ENCODE data around the gene PTGS2. TPM values are rescaled to one million over a fixed set of nuclear protein-coding genes. Genes with fewer than 3 reads are reported as not detected.
A peak's percentile ranks its signal among the peaks of the same experiment; 100 is the strongest.
"Not testable (repeated sequence)": the region's sequence is repeated elsewhere in the genome, so short reads cannot be mapped to it uniquely, and the experiment has no call there.

The PTGS2 gene
- total and polyA plus RNA-seq, 12 donors = 0.23 to 7.1 (median 1.2) TPM

DNA sequence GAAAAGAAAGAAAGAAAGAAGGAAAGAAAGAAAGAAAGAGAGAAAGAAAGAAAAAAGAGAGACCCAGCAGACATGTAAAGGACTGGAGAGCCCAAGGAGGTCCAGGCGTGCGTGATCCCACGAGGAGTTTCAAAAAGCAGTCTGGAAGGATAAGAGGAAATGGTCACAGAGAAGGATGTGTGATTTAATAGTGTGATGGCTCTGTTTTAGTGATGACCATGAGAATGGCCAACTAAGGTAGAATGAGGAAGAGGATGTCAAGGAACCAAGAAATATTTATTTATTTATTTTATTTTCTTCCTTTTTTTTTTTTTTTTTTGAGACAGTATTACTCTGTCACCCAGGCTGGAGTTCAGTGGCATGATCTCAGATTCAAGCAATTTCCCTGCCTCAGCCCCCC, 25.5 kb downstream of the PTGS2 start:
- peak overlapping the region in 1 of 10 donors; percentile 65 for H3K27ac ChIP-seq
- no peaks in the 10 kb centered on the region for H3K9me3 ChIP-seq
- intact Hi-C loops (cut with DNase I) = no loop called here
- H3K4me3 ChIP-seq = no peak overlapping the region
- DNase-seq (no peak), ATAC-seq (no peak)
- 90 to 96% methylated on average over 3 of the region's 3 CpGs for WGBS, 2 donors
- H3K36me3 ChIP-seq = no peaks in the 10 kb centered on the region
- H3K4me1 ChIP-seq = peaks cover 0 to 17% (median 0%) of the 10 kb centered on the region in 9 donors
- no peak for TF ChIP-seq CTCF (IDR thresholded peaks at IDR 0.05)
- H3K27me3 ChIP-seq = no peaks in the 10 kb centered on the region

GRCh38 chr1:186653312-186653711, 26.9 kb downstream of the PTGS2 start:
- no peaks in the 10 kb centered on the region for H3K9me3 ChIP-seq
- no peak for TF ChIP-seq CTCF (IDR thresholded peaks at IDR 0.05)
- no peaks in the 10 kb centered on the region for H3K36me3 ChIP-seq
- intact Hi-C loops (cut with DNase I) = no loop called here
- DNase-seq = no peak
- H3K27me3 ChIP-seq = no peaks in the 10 kb centered on the region
- 73 to 80% methylated on average over 2 of the region's 2 CpGs for WGBS, 2 donors
- H3K27ac ChIP-seq = peak overlapping the region in 1 of 10 donors; percentile 59
- H3K4me1 ChIP-seq = peaks cover 0 to 12% (median 0%) of the 10 kb centered on the region in 9 donors
- ATAC-seq = peak in 1 of 8 donors; percentile 29
- no peak overlapping the region for H3K4me3 ChIP-seq

DNA sequence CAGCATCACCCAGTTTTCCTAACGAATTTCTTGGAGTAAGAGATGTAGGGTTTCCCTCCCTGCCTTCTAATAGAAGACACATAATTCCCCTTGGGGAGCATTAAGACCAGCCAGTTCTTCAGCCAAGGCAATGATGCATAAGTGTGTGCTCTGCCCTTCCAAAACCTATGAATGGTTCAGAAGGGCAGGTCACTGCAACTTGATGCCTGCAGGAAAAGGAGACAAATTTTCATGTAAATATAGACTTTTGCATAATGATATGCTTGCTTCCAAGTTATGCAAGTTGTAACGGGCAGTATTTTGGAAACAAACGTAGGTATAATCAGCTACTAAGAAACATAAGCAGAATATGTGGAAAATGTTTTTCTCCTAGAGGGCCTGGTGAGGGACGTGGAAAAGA, 31.6 kb downstream of the PTGS2 start:
- no peak overlapping the region for H3K27ac ChIP-seq
- 58 to 62% methylated on average over 4 of the region's 4 CpGs for whole genome bisulfite sequencing, 2 donors
- intact Hi-C loops (cut with DNase I) = no loop called here

GRCh38 chr1:186647985-186648384, 32.2 kb downstream of the PTGS2 start:
- H3K36me3 ChIP-seq; H3K27me3 ChIP-seq; H3K4me1 ChIP-seq; H3K27ac ChIP-seq; H3K4me3 ChIP-seq; intact Hi-C loops (cut with DNase I); ATAC-seq; H3K9me3 ChIP-seq; DNase-seq: not testable (repeated sequence)
- 91 to 99% methylated on average over 4 of the region's 4 CpGs for WGBS, 2 donors

More for the DNA sequence above, 31.6 kb downstream of the PTGS2 start:
- no peaks in the 10 kb centered on the region for H3K36me3 ChIP-seq
- ATAC-seq = no peak
- H3K4me3 ChIP-seq = no peak overlapping the region
- no peaks in the 10 kb centered on the region for H3K27me3 ChIP-seq
- no peak for DNase-seq
- TF ChIP-seq CTCF (IDR thresholded peaks at IDR 0.05) = no peak
- H3K4me1 ChIP-seq = peaks cover 0 to 3% (median 0%) of the 10 kb centered on the region in 9 donors
- no peaks in the 10 kb centered on the region for H3K9me3 ChIP-seq

- Histone ChIP-seq H3K27ac (no peak overlapping the region), H3K9me3 (no peaks in the 10 kb centered on the region), H3K27me3 (no peaks in the 10 kb centered on the region), H3K36me3 (no peaks in the 10 kb centered on the region), H3K4me1 (peaks cover 0 to 6% (median 0%) of the 10 kb centered on the region in 9 donors), H3K4me3 (no peak overlapping the region)
- no peak for TF ChIP-seq CTCF (IDR thresholded peaks at IDR 0.05)
- WGBS, 2 donors = 88 to 95% methylated on average over 2 of the region's 2 CpGs
- no peak for DNase-seq
- intact Hi-C loops (cut with DNase I) = no loop called here
- no peak for ATAC-seq
These were observed 36.6 kb downstream of the PTGS2 start for GRCh38 chr1:186643614-186644013.

DNA sequence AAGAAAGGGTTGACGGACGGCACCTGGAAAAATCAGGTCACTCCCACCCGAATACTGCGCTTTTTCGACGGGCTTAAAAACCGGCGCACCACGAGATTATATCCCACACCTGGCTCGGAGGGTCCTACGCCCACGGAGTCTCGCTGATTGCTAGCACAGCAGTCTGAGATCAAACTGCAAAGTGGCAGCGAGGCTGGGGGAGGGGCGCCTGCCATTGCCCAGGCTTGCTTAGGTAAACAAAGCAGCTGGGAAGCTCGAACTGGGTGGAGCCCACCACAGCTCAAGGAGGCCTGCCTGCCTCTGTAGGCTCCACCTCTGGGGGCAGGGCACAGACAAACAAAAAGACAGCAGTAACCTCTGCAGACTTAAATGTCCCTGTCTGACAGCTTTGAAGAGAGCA, 42.7 kb downstream of the PTGS2 start:
- peak overlapping the region in 1 of 10 donors; percentile 8 for H3K4me3 ChIP-seq
- WGBS, 2 donors = 58 to 67% methylated on average over 14 of the region's 16 CpGs
- intact Hi-C loops (cut with DNase I); DNase-seq; H3K27ac ChIP-seq; ATAC-seq; H3K27me3 ChIP-seq; H3K36me3 ChIP-seq; H3K9me3 ChIP-seq; H3K4me1 ChIP-seq: not testable (repeated sequence)
